Esophagus (tissue), 2 donors: ENCODE results near the gene TAF1. TPM values are rescaled to one million over a fixed set of nuclear protein-coding genes. Genes with fewer than 3 reads are reported as not detected.
"Not testable (repeated sequence)": the region's sequence is repeated elsewhere in the genome, so short reads cannot be mapped to it uniquely, and the experiment has no call there.

Experiments used
- H3K27ac ChIP-seq, 2 donors: one replicate each; pipeline ENCODE4 v1.5.1; 2013; ENCODE audit warnings: low read depth in 2 of 2, mild to moderate bottlenecking in 2 of 2, inconsistent platforms in 1 of 2, low read length in 1 of 2, moderate library complexity in 1 of 2
- H3K27me3 ChIP-seq, 2 donors: one replicate each; pipeline ENCODE4 v1.6.1; 2013; ENCODE audit warnings: low read length in 2 of 2, control low read depth in 1 of 2, mild to moderate bottlenecking in 1 of 2; ENCODE audit not compliant: insufficient read depth in 2 of 2, control insufficient read depth in 1 of 2
- H3K36me3 ChIP-seq, 2 donors: one replicate each; pipeline ENCODE4 v1.6.1; 2013; ENCODE audit warnings: low read length in 1 of 2; ENCODE audit not compliant: control insufficient read depth in 2 of 2, insufficient read depth in 2 of 2
- H3K4me1 ChIP-seq, 2 donors: one replicate each; pipeline ENCODE4 v1.6.1; 2013; ENCODE audit warnings: low read length in 1 of 2; ENCODE audit not compliant: control insufficient read depth in 2 of 2, insufficient read depth in 2 of 2
- H3K4me3 ChIP-seq, 2 donors: one replicate each; pipeline ENCODE4 v1.5.1; 2013; ENCODE audit warnings: low read length in 2 of 2, mild to moderate bottlenecking in 2 of 2, low read depth in 1 of 2, moderate library complexity in 1 of 2
- H3K9me3 ChIP-seq, 2 donors: one replicate each; pipeline ENCODE4 v1.6.1; 2013; ENCODE audit warnings: mild to moderate bottlenecking in 2 of 2, low read depth in 1 of 2, low read length in 1 of 2, moderate library complexity in 1 of 2; ENCODE audit not compliant: control insufficient read depth in 2 of 2, insufficient read depth in 1 of 2
- WGBS, 2 donors: extraction: QIAGEN DNeasy Blood & Tissue Kit; methylation state at CpG; one replicate each; pipeline ENCODE4 v1.1.7; 2013; 5-methylcytosine and 5-hydroxymethylcytosine counted together
- polyA plus RNA-seq, 2 donors: library from polyadenylated mRNA; stranded (reverse); fragments of 200-250 nt; gene quantifications; one replicate each; pipeline ENCODE4 v1.2.3, GENCODE V29; 2013
- donor health status: healthy with polysubstance abuse.
- donor health status: Bipolar disorder and iron deficiency.

Gene TAF1
- polyA plus RNA-seq, 2 donors: 8.1 to 8.2 TPM

- Histone ChIP-seq H3K4me3 (no peak overlapping the region), H3K27ac (no peak overlapping the region), H3K36me3 (no peaks in the 10 kb centered on the region), H3K4me1 (no peaks in the 10 kb centered on the region), H3K9me3 (no peaks in the 10 kb centered on the region), H3K27me3 (no peaks in the 10 kb centered on the region)
- 82 to 84% methylated on average over 5 of the region's 5 CpGs for WGBS, 2 donors
Measured at GRCh38 chrX:71489540-71489939, 123.4 kb downstream of the TAF1 start.

DNA sequence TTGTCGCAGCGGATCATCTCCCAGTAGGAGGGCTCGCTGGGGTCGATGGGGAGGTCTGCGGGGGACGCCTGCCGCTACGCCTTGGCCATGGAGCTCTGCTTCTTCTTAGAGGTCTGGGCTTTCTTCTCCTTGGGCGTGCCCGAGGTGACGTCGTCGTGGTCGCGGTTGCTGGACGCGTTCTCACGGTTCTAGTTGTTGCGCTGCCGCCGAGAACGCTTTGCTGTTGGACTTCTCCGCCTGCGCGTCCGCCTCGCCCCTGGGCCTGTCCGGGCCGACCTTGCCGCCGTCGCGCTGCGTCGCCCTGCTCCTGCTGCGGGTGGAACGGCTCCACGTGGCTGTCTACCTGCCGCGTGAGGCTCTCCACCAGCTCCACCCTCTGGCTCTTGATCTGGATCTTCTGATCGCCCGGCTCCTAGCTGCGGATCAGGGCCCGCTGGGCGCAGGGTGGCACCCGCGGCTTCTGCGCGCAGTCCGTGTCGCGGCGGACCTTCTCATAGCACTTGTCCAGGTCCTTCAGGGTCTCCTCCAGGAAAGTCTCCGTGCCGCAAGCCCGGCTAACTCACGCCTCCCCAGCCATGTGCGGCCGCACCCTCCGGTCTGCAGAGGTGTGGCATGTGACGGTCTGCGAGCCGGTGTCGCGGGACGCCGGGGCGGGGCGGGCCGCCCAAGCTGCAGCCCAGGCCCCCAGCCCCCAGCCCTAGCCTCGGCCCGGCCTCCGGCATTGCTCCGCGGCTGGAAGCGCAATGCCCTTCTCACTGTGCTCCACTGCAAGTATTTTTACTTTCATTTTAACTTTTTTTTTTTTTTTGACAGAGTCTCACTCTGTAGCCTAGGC, 126.3 kb downstream of the TAF1 start:
- no peaks in the 10 kb centered on the region for H3K27me3 ChIP-seq
- peak overlapping the region; percentile 45 to 51 for H3K4me3 ChIP-seq
- 3 to 40% methylated on average over 59 to 76 of the region's 76 CpGs for WGBS, 2 donors
- peaks cover 0 to 2% of the 10 kb centered on the region in 2 donors for H3K9me3 ChIP-seq
- H3K27ac ChIP-seq: no peak overlapping the region
- H3K36me3 ChIP-seq: no peaks in the 10 kb centered on the region
- no peaks in the 10 kb centered on the region for H3K4me1 ChIP-seq

GRCh38 chrX:71493111-71493613, 127.0 kb downstream of the TAF1 start:
- H3K27me3 ChIP-seq: no peaks in the 10 kb centered on the region

GRCh38 chrX:71495979-71496378, 129.8 kb downstream of the TAF1 start:
- H3K27ac ChIP-seq, H3K36me3 ChIP-seq, H3K27me3 ChIP-seq, H3K4me1 ChIP-seq, H3K4me3 ChIP-seq, H3K9me3 ChIP-seq: not testable (repeated sequence)
- 72 to 75% methylated on average over 3 of the region's 3 CpGs for WGBS, 2 donors

More at GRCh38 chrX:71493111-71493613, 127.0 kb downstream of the TAF1 start:
- WGBS, 2 donors: 46 to 59% methylated on average over 16 of the region's 16 CpGs
- H3K36me3 ChIP-seq: no peaks in the 10 kb centered on the region
- no peak overlapping the region for H3K27ac ChIP-seq
- peaks cover 0 to 2% of the 10 kb centered on the region in 2 donors for H3K9me3 ChIP-seq
- H3K4me1 ChIP-seq: no peaks in the 10 kb centered on the region
- H3K4me3 ChIP-seq: peak overlapping the region in 1 of 2 donors; percentile 45

- Histone ChIP-seq H3K27ac (no peak overlapping the region), H3K27me3 (no peaks in the 10 kb centered on the region), H3K4me1 (no peaks in the 10 kb centered on the region), H3K9me3 (peaks cover 0 to 2% of the 10 kb centered on the region in 2 donors), H3K4me3 (no peak overlapping the region), H3K36me3 (no peaks in the 10 kb centered on the region)
- 78 to 88% methylated on average over 3 of the region's 3 CpGs for WGBS, 2 donors
Measured at GRCh38 chrX:71496476-71496875, 130.3 kb downstream of the TAF1 start.

DNA sequence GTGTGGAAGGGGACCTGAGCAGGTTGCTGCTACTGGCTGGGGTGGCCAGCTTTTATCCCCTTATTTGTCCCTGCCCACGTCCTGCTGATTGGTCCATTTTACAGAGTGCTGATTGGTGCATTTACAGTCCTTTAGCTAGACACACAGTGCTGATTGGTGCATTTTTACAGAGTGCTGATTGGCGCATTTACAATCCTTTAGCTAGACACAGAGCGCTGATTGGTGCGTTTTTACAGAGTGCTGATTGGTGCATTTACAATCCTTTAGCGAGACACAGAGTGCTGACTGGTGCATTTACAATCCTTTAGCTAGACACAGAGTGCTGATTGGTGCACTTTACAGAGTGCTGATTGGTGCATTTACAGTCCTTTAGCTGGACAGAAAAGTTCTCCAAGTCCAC, 135.9 kb downstream of the TAF1 start:
- H3K4me1 ChIP-seq, H3K27me3 ChIP-seq, H3K9me3 ChIP-seq, H3K27ac ChIP-seq, H3K4me3 ChIP-seq, H3K36me3 ChIP-seq: not testable (repeated sequence)
- WGBS, 2 donors: 88 to 98% methylated on average over 5 of the region's 5 CpGs

GRCh38 chrX:71504346-71504745, 138.2 kb downstream of the TAF1 start:
- Histone ChIP-seq H3K27me3 (no peaks in the 10 kb centered on the region), H3K27ac (no peak overlapping the region), H3K36me3 (no peaks in the 10 kb centered on the region), H3K9me3 (no peaks in the 10 kb centered on the region), H3K4me3 (no peak overlapping the region), H3K4me1 (no peaks in the 10 kb centered on the region)
- WGBS, 2 donors: 74 to 91% methylated on average over 1 of the region's 1 CpG

- H3K4me3 ChIP-seq: no peak overlapping the region
- 77 to 85% methylated on average over 1 of the region's 1 CpG for WGBS, 2 donors
Measured at GRCh38 chrX:71509289-71509688, 143.1 kb downstream of the TAF1 start.

DNA sequence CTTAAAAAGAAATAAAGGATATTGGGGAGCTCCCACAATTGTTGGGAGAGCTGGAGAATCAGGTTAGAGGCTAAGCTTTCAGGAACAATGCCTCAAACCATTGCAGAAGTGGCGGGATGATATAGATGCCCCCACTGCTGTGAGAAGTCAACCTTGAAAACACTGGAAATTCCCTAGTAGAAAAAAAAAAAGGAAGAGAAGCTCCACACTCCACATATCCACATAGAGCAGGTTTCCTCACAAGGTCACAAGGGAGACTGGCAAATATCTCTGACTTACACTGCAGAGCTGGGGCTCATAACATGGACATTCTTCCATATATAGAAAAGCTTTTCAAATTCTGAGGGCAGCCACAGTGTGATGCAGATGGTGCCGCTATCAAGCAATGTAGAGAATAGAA, 144.0 kb downstream of the TAF1 start:
- H3K4me1 ChIP-seq: no peaks in the 10 kb centered on the region
- H3K36me3 ChIP-seq: no peaks in the 10 kb centered on the region
- 73 to 84% methylated on average over 2 of the region's 2 CpGs for WGBS, 2 donors
- no peak overlapping the region for H3K27ac ChIP-seq
- H3K4me3 ChIP-seq: no peak overlapping the region
- H3K27me3 ChIP-seq: no peaks in the 10 kb centered on the region
- H3K9me3 ChIP-seq: no peaks in the 10 kb centered on the region

More at GRCh38 chrX:71509289-71509688, 143.1 kb downstream of the TAF1 start:
- Histone ChIP-seq H3K27me3 (no peaks in the 10 kb centered on the region), H3K9me3 (no peaks in the 10 kb centered on the region), H3K4me1 (no peaks in the 10 kb centered on the region), H3K27ac (no peak overlapping the region), H3K36me3 (no peaks in the 10 kb centered on the region)

GRCh38 chrX:71513731-71514130, 147.6 kb downstream of the TAF1 start:
- not testable (repeated sequence) for H3K9me3 ChIP-seq, H3K4me1 ChIP-seq, H3K27me3 ChIP-seq, H3K4me3 ChIP-seq, H3K27ac ChIP-seq, H3K36me3 ChIP-seq
- WGBS, 2 donors: 98 to 100% methylated on average over 4 of the region's 4 CpGs
